SK-N-MC (cell line): Measurements from ENCODE around the gene SFSWAP.

Source experiments
- EZH2 ChIP-seq: fragments of 200-600 bp; sonication (generic); IDR thresholded peaks from one replicate; pipeline ENCODE4 v1.6.1; 2017; ENCODE audit warnings: antibody characterized with exemption
- FOXP2 ChIP-seq: optimal IDR thresholded peaks from 2 replicates; pipeline ENCODE3; 2011; ENCODE audit warnings: mild to moderate bottlenecking, moderate library complexity; ENCODE audit not compliant: insufficient read depth; ENCODE audit errors: extremely low read length, control extremely low read depth
- POLR2AphosphoS5 ChIP-seq: IDR thresholded peaks from 2 replicates; pipeline ENCODE4 v1.6.1; 2012; ENCODE audit warnings: mild to moderate bottlenecking, low read depth, low read length, borderline replicate concordance

GRCh38 chr12:131828671-131829355 lies 117.9 kb downstream of the SFSWAP start:
- no peak for TF ChIP-seq EZH2
- no peak for TF ChIP-seq POLR2AphosphoS5
- TF ChIP-seq FOXP2 = no peak
